ENCODE results near the gene SYT9.

- no peak for TF ChIP-seq USF2 (CRISPR knock-in tag; IDR thresholded peaks at IDR 0.05)
- no peak for TF ChIP-seq GABPA (tag; conservative IDR thresholded peaks at IDR 0.05; ENCODE audit: low read depth)
- TF ChIP-seq ZBTB7A (IDR thresholded peaks at IDR 0.05; ENCODE audit: borderline replicate concordance, control insufficient read depth, low read depth, low read length): no peak
- no peak for TF ChIP-seq NR2C2 (CRISPR knock-in tag; IDR thresholded peaks at IDR 0.05)
- TF ChIP-seq NR2C2 (tag; IDR thresholded peaks at IDR 0.05): no peak
- no peak for TF ChIP-seq NFYB (IDR thresholded peaks at IDR 0.05; ENCODE audit: extremely low read depth, insufficient read length)
- TF ChIP-seq, protein P1, sequence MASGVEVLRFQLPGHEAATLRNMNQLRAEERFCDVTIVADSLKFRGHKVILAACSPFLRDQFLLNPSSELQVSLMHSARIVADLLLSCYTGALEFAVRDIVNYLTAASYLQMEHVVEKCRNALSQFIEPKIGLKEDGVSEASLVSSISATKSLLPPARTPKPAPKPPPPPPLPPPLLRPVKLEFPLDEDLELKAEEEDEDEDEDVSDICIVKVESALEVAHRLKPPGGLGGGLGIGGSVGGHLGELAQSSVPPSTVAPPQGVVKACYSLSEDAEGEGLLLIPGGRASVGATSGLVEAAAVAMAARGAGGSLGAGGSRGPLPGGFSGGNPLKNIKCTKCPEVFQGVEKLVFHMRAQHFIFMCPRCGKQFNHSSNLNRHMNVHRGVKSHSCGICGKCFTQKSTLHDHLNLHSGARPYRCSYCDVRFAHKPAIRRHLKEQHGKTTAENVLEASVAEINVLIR (CRISPR knock-in tag; IDR thresholded peaks at IDR 0.05): no peak
- TF ChIP-seq PHB (CRISPR knock-in tag; IDR thresholded peaks at IDR 0.05): no peak
- no peak for TF ChIP-seq SIX5 (IDR thresholded peaks at IDR 0.05; ENCODE audit: borderline replicate concordance in 1 of 2, insufficient read depth in 1 of 2, low read depth in 1 of 2, low read length in 2 of 2)
- no peak for TF ChIP-seq MYC (IDR thresholded peaks at IDR 0.05; ENCODE audit: low read depth, low read length)
- no peak for TF ChIP-seq MYC (CRISPR knock-in tag; IDR thresholded peaks at IDR 0.05; ENCODE audit: borderline replicate concordance, low read depth)
- TF ChIP-seq, protein P2, sequence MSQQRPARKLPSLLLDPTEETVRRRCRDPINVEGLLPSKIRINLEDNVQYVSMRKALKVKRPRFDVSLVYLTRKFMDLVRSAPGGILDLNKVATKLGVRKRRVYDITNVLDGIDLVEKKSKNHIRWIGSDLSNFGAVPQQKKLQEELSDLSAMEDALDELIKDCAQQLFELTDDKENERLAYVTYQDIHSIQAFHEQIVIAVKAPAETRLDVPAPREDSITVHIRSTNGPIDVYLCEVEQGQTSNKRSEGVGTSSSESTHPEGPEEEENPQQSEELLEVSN (IDR thresholded peaks at IDR 0.05; ENCODE audit: borderline replicate concordance in 1 of 2, extremely low read depth in 1 of 2, insufficient read depth in 1 of 2, insufficient read length in 1 of 2, low read depth in 1 of 2, low read length in 1 of 2, poor library complexity in 1 of 2, severe bottlenecking in 1 of 2): no peak
- no peak for TF ChIP-seq ZNF274 (IDR thresholded peaks at IDR 0.05; ENCODE audit: borderline replicate concordance, low read depth, low read length)
- TF ChIP-seq SP2 (IDR thresholded peaks at IDR 0.05; ENCODE audit: extremely low read depth, low read depth, low read length, poor library complexity, severe bottlenecking): no peak
- TF ChIP-seq ADNP (tag; IDR thresholded peaks at IDR 0.05): no peak
- no peak for TF ChIP-seq TCF7L2 (IDR thresholded peaks at IDR 0.05; ENCODE audit: low read depth, low read length)
Observed at GRCh38 chr11:7498193-7498592, 246.5 kb downstream of the SYT9 start.
